Left lung (tissue), 10 donors: Measurements from ENCODE around the gene OLA1. TPM values are rescaled to one million over a fixed set of nuclear protein-coding genes. Genes with fewer than 3 reads are reported as not detected.

Experiments
- ATAC-seq: fragments of 200-7000 bp; cut with Tn5 transposase; one replicate; pipeline ENCODE4 v1.9.1; 2020; ENCODE audit warnings: moderate library complexity
- DNase-seq, 4 donors: peaks; one replicate each; pipeline ENCODE4 v3.0.0-alpha.2; 2013 to 2020
- H3K27ac ChIP-seq, 2 donors: fragments of 200-600 bp; sonication (generic) in 1 of 2; one replicate each; pipeline versions ENCODE4 v1.5.0 to v1.8.0; 2020 to 2021
- H3K27me3 ChIP-seq, 2 donors: fragments of 200-600 bp; sonication (generic) in 1 of 2; one replicate each; pipeline versions ENCODE4 v1.5.0 to v1.8.0; 2020 to 2021
- H3K36me3 ChIP-seq, 2 donors: fragments of 200-600 bp; sonication (generic) in 1 of 2; one replicate each; pipeline versions ENCODE4 v1.5.0 to v1.8.0; 2020 to 2021
- H3K4me1 ChIP-seq, 2 donors: fragments of 200-600 bp; one replicate each; pipeline ENCODE4 v1.8.0; 2021
- H3K4me3 ChIP-seq, 2 donors: fragments of 200-600 bp; sonication (generic) in 1 of 2; one replicate each; pipeline versions ENCODE4 v1.5.0 to v1.8.0; 2020 to 2021; ENCODE audit warnings: mild to moderate bottlenecking in 1 of 2
- H3K9me3 ChIP-seq, 2 donors: fragments of 200-600 bp; sonication (generic) in 1 of 2; one replicate each; pipeline versions ENCODE4 v1.5.0 to v1.8.0; 2020 to 2021
- CTCF ChIP-seq, 2 donors: fragments of 200-600 bp; sonication (generic) in 1 of 2; IDR thresholded peaks; one replicate each; pipeline versions ENCODE4 v1.5.0 to v1.8.0; 2021; ENCODE audit warnings: antibody characterized with exemption in 2 of 2
- intact Hi-C, 2 donors: fragments of 100-400 bp; cut with DNase I; formaldehyde crosslinking; loops; one replicate each; pipeline versions ENCODE4 v1.11.2 to v1.14.2; 2022
- polyA plus RNA-seq, 6 donors: library from polyadenylated mRNA; unstranded; fragments of 120-200 nt; gene quantifications; one replicate each; pipeline ENCODE4 v1.2.1, GENCODE V29; 2013; ENCODE audit not compliant: insufficient read length in 6 of 6
- total RNA-seq, 2 donors: library from RNA; stranded (reverse); fragmentation: NEBNext Ultra II Directional; extraction: Animal tissue kit (Norgen Biotek cat#: 25700); gene quantifications; one replicate each; pipeline ENCODE4 v1.2.1, GENCODE V29; 2021
- donor health status: DM: no; HTN: yes; CAD: no.
- donor health status: DM: no; HTN: no; CAD: no.

The OLA1 gene
- total and polyA plus RNA-seq, 8 donors: 66.3 to 130 (median 112) TPM

DNA sequence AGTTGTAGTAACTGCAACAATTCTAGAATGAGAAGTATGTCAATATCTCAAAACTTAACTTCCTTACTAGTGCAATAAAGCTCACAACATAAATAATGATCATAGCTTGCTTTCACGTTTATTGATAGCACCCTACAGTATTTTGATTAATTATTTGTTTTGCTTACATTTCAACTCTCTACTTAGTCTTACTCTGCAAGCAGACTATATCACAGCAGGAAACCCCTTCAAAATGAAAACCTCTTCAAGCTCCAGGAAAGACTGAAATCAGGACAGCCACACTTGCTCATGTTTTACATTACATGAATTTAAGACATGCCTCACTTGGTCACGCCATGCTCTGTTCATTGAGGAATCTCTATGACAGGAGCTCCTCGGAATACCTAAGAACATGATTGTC lies 3.3 kb downstream of the OLA1 start:
- no peaks in the 10 kb centered on the region for H3K27me3 ChIP-seq
- peaks cover 0 to 26% of the 10 kb centered on the region in 2 donors for H3K36me3 ChIP-seq
- ATAC-seq (no peak), DNase-seq (no peak)
- H3K4me3 ChIP-seq: no peak overlapping the region
- H3K9me3 ChIP-seq: no peaks in the 10 kb centered on the region
- no peak for TF ChIP-seq CTCF (IDR thresholded peaks at IDR 0.05)
- H3K4me1 ChIP-seq: peaks cover 4 to 23% of the 10 kb centered on the region in 2 donors
- intact Hi-C loops: no loop called here
- no peak overlapping the region for H3K27ac ChIP-seq

- H3K9me3 ChIP-seq: no peaks in the 10 kb centered on the region
- no peaks in the 10 kb centered on the region for H3K27me3 ChIP-seq
- DNase-seq (no peak), ATAC-seq (no peak)
- peaks cover 4 to 17% of the 10 kb centered on the region in 2 donors for H3K4me1 ChIP-seq
- no peak for TF ChIP-seq CTCF (IDR thresholded peaks at IDR 0.05)
- peaks cover 0 to 26% of the 10 kb centered on the region in 2 donors for H3K36me3 ChIP-seq
- H3K27ac ChIP-seq: no peak overlapping the region
- intact Hi-C loops: no loop called here
- no peak overlapping the region for H3K4me3 ChIP-seq
These were observed 4.5 kb downstream of the OLA1 start for GRCh38 chr2:174243812-174244211.

DNA sequence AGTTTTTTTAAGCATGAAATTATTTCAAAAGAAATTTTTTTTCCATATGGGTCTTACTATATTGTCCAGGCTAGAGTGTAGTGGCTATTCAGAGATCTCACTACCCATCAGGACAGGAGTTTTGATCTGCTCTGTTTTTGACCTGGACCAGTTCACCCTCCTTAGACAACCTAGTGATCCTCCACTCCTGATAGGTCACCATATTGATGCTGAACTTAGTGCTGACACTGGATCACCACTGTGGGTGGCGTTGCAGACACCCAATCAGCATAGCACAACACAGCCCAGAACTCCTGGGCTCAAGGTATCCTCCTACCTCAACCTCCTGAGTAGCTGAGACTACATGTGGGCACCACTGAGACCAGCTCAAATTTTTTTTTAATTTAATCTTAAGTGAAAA lies 8.2 kb downstream of the OLA1 start:
- no peak overlapping the region for H3K4me3 ChIP-seq
- peaks cover 0 to 16% of the 10 kb centered on the region in 2 donors for H3K36me3 ChIP-seq
- H3K9me3 ChIP-seq: no peaks in the 10 kb centered on the region
- no peaks in the 10 kb centered on the region for H3K27me3 ChIP-seq
- ATAC-seq (no peak), DNase-seq (no peak)
- peaks cover 0 to 3% of the 10 kb centered on the region in 2 donors for H3K4me1 ChIP-seq
- no peak overlapping the region for H3K27ac ChIP-seq
- intact Hi-C loops: no loop called here
- no peak for TF ChIP-seq CTCF (IDR thresholded peaks at IDR 0.05)

DNA sequence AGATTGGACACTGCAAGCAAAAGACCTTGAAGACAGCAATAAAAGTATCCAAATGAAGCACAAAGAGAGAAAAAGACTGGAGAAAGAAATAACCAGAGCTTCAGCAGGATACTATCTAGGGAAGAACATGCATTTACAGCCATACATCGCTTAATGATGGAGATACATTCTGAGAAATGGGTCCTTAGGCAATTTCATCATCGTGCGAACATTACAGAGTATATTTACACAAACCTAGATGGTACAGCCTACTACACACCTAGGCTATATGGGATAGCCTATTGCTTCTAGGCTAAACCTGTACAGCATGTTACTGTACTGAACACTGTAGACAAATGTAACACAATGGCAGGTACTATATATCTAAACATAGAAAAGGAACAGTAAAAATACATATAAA lies 11.9 kb downstream of the OLA1 start:
- Histone ChIP-seq H3K4me3 (no peak overlapping the region), H3K27ac (no peak overlapping the region), H3K4me1 (no peaks in the 10 kb centered on the region), H3K9me3 (no peaks in the 10 kb centered on the region), H3K36me3 (no peaks in the 10 kb centered on the region), H3K27me3 (no peaks in the 10 kb centered on the region)
- no peak for TF ChIP-seq CTCF (IDR thresholded peaks at IDR 0.05)
- no peak for DNase-seq
- intact Hi-C loops: no loop called here
- ATAC-seq: no peak

GRCh38 chr2:174235680-174236079 lies 12.7 kb downstream of the OLA1 start:
- H3K27ac ChIP-seq: no peak overlapping the region
- ATAC-seq: no peak
- H3K36me3 ChIP-seq: no peaks in the 10 kb centered on the region
- TF ChIP-seq CTCF (IDR thresholded peaks at IDR 0.05): no peak
- intact Hi-C loops: no loop called here
- no peaks in the 10 kb centered on the region for H3K9me3 ChIP-seq
- no peaks in the 10 kb centered on the region for H3K4me1 ChIP-seq
- no peak overlapping the region for H3K4me3 ChIP-seq
- H3K27me3 ChIP-seq: no peaks in the 10 kb centered on the region
- DNase-seq: no peak
